B cell (primary cell): Measurements from ENCODE around the gene TARS1. TPM values are rescaled to one million over a fixed set of nuclear protein-coding genes. Genes with fewer than 3 reads are reported as not detected.

Source experiments
- ATAC-seq: fragments of 200-7000 bp; cut with Tn5 transposase; one replicate; pipeline ENCODE4 v1.10.0; 2021; ENCODE audit warnings: low read depth, mild to moderate bottlenecking, moderate number of reproducible peaks, moderate library complexity
- CTCF ChIA-PET: fragments of 350-600 bp; sonication (Branson Sonifier 250); formaldehyde crosslinking; loops from one replicate; lab custom pipeline; 2021; ENCODE audit warnings: antibody characterized with exemption, inconsistent platforms; lab: Charles Lee
- POLR2A ChIA-PET: fragments of 350-600 bp; sonication (Branson Sonifier 250); formaldehyde crosslinking; loops from one replicate; lab custom pipeline; 2021; ENCODE audit warnings: antibody characterized with exemption; lab: Charles Lee
- DNase-seq: peaks from one replicate; pipeline ENCODE4 v3.0.0; 2013
- H2AFZ ChIP-seq: 2 replicates; pipeline ENCODE4 v1.6.1; 2012; ENCODE audit warnings: mild to moderate bottlenecking, low read depth, low read length; ENCODE audit not compliant: insufficient read depth, poor library complexity, severe bottlenecking
- H3K27ac ChIP-seq, 2 donors: 1 replicate in 1 of 2; 2 replicates in 1 of 2; pipeline ENCODE4 v1.5.1; 2012 to 2013; ENCODE audit warnings: low read length in 2 of 2, mild to moderate bottlenecking in 2 of 2, moderate library complexity in 1 of 2
- H3K27me3 ChIP-seq, 4 experiments: fragments of 200-600 bp in 1 of 4; sonication (generic) in 1 of 4; replicated peaks in 1 of 4; 1 replicate in 2 of 4; 2 replicates in 2 of 4; pipeline versions ENCODE4 v1.6.1 to v1.7.0; 2013 to 2016; ENCODE audit warnings: low read length in 3 of 4, mild to moderate bottlenecking in 2 of 4, mixed read lengths in 1 of 4, moderate library complexity in 1 of 4; ENCODE audit not compliant: insufficient read depth in 4 of 4, control insufficient read depth in 3 of 4; ENCODE audit errors: control extremely low read depth in 1 of 4
- H3K36me3 ChIP-seq, 2 experiments: replicated peaks in 1 of 2; 1 replicate in 1 of 2; 2 replicates in 1 of 2; pipeline versions ENCODE4 v1.6.1 to v1.7.1; 2013; ENCODE audit warnings: low read length in 1 of 2; ENCODE audit not compliant: insufficient read depth in 2 of 2, control insufficient read depth in 1 of 2; ENCODE audit errors: control extremely low read depth in 1 of 2, extremely low read depth in 1 of 2
- H3K4me1 ChIP-seq, 2 donors: fragments of 200-600 bp in 1 of 2; sonication (generic) in 1 of 2; 1 replicate in 1 of 2; 2 replicates in 1 of 2; pipeline versions ENCODE4 v1.5.1 to v1.6.1; 2013 to 2017; ENCODE audit warnings: low read length in 2 of 2; ENCODE audit not compliant: control insufficient read depth in 2 of 2, insufficient read depth in 2 of 2
- H3K4me2 ChIP-seq: replicated peaks from 2 replicates; pipeline ENCODE3; 2012; ENCODE audit warnings: mild to moderate bottlenecking, low read depth, low read length; ENCODE audit not compliant: poor library complexity, severe bottlenecking
- H3K4me3 ChIP-seq, 5 experiments: fragments of 200-600 bp in 1 of 5; sonication (generic) in 1 of 5; 1 replicate in 3 of 5; 2 replicates in 2 of 5; pipeline versions ENCODE4 v1.5.1 to v1.7.0; 2011 to 2016; ENCODE audit warnings: low read length in 4 of 5, mild to moderate bottlenecking in 4 of 5, low read depth in 2 of 5, control low read depth in 1 of 5, moderate library complexity in 1 of 5; ENCODE audit not compliant: insufficient read depth in 1 of 5; ENCODE audit errors: control extremely low read depth in 1 of 5, extremely low read depth in 1 of 5
- H3K79me2 ChIP-seq: fragments of 200-600 bp; sonication (generic); one replicate; pipeline ENCODE4 v1.6.0; 2016; ENCODE audit warnings: low read length; ENCODE audit not compliant: control insufficient read depth, insufficient read depth
- H3K9ac ChIP-seq: fragments of 200-600 bp; sonication (generic); 2 replicates; pipeline ENCODE4 v1.6.1; 2017; ENCODE audit warnings: mild to moderate bottlenecking, low read length, moderate library complexity
- H3K9me3 ChIP-seq, 3 donors: one replicate each; pipeline versions ENCODE4 v1.6.1 to v1.7.1; 2013; ENCODE audit warnings: low read length in 2 of 3; ENCODE audit not compliant: control insufficient read depth in 2 of 3, insufficient read depth in 1 of 3; ENCODE audit errors: control extremely low read depth in 1 of 3
- H4K20me1 ChIP-seq: 2 replicates; pipeline ENCODE4 v1.6.0; 2012; ENCODE audit warnings: mild to moderate bottlenecking, low read length; ENCODE audit not compliant: insufficient read depth, control insufficient read depth, poor library complexity, severe bottlenecking
- H3K27ac Mint-ChIP-seq: one replicate; pipeline ENCODE4 v1.8.0; 2021; ENCODE audit warnings: mixed read lengths
- H3K27me3 Mint-ChIP-seq: one replicate; pipeline ENCODE4 v1.8.0; 2021; ENCODE audit warnings: mixed read lengths
- H3K4me1 Mint-ChIP-seq: one replicate; pipeline ENCODE4 v1.8.0; 2021; ENCODE audit warnings: mixed read lengths
- H3K4me3 Mint-ChIP-seq: one replicate; pipeline ENCODE4 v1.8.0; 2021; ENCODE audit warnings: mixed read lengths
- H3K9me3 Mint-ChIP-seq: one replicate; pipeline ENCODE4 v1.8.0; 2022; ENCODE audit warnings: mixed read lengths; ENCODE audit not compliant: insufficient read depth
- CTCF ChIP-seq: fragments of 200-600 bp; IDR thresholded peaks from one replicate; pipeline ENCODE4 v1.8.0; 2022; ENCODE audit warnings: antibody characterized with exemption, mild to moderate bottlenecking
- EZH2 ChIP-seq: IDR thresholded peaks from 2 replicates; pipeline ENCODE4 v1.6.1; 2012; ENCODE audit warnings: borderline replicate concordance, low read depth, mild to moderate bottlenecking, moderate library complexity, low read length; ENCODE audit not compliant: insufficient read depth, poor library complexity, severe bottlenecking
- WGBS: methylation state at CpG from one replicate; pipeline ENCODE4 v1.1.5; 2013; ENCODE audit warnings: missing lambda C conversion rate; ENCODE audit not compliant: insufficient coverage; 5-methylcytosine and 5-hydroxymethylcytosine counted together
- intact Hi-C: fragments of 100-400 bp; cut with micrococcal nuclease; formaldehyde crosslinking; loops from one replicate; pipeline ENCODE4 v1.10.0; 2022
- polyA plus RNA-seq: library from polyadenylated mRNA; depleted of rRNA; stranded (reverse); fragments of >200 nt; gene quantifications from 2 replicates; pipeline ENCODE4 v1.2.3, GENCODE V29; 2012
- total RNA-seq, 2 donors: library from RNA; stranded (reverse); fragments of 120-200 nt in 1 of 2; gene quantifications; 1 replicate in 1 of 2; 2 replicates in 1 of 2; pipeline versions ENCODE4 v1.2.3 to v1.2.4, GENCODE V29; 2013 to 2022

The TARS1 gene
- total and polyA plus RNA-seq, 2 donors (not counting 1 experiment from before 2014, with no cell fraction given), result 11.0 to 66.0 TPM

GRCh38 chr5:33490071-33490665 lies 49.4 kb downstream of the TARS1 start:
- no peak overlapping the region for H3K27ac ChIP-seq
- no peak overlapping the region for H2AFZ ChIP-seq
- intact Hi-C loops, result no loop called here
- Mint-ChIP-seq H3K4me3 (no peak overlapping the region), H3K27ac (no peak overlapping the region), H3K9me3 (no peaks in the 10 kb centered on the region), H3K27me3 (no peaks in the 10 kb centered on the region), H3K4me1 (no peaks in the 10 kb centered on the region)
- WGBS, result no CpG with 5 or more reads among the region's 1 CpG
- H3K36me3 ChIP-seq, result no peaks in the 10 kb centered on the region
- no peak for TF ChIP-seq CTCF
- no peak for TF ChIP-seq EZH2
- no peaks in the 10 kb centered on the region for H3K79me2 ChIP-seq
- DNase-seq, result no peak
- ChIA-PET POLR2A (no interaction called here), CTCF (no interaction called here)
- no peaks in the 10 kb centered on the region for H3K27me3 ChIP-seq
- H3K9me3 ChIP-seq, result no peaks in the 10 kb centered on the region
- H3K4me2 ChIP-seq, result no peak overlapping the region
- no peak overlapping the region for H3K4me3 ChIP-seq
- no peaks in the 10 kb centered on the region for H3K4me1 ChIP-seq
- no peak overlapping the region for H3K9ac ChIP-seq
- no peak for ATAC-seq
- no peaks in the 10 kb centered on the region for H4K20me1 ChIP-seq

GRCh38 chr5:33491941-33492340 lies 51.2 kb downstream of the TARS1 start:
- Histone ChIP-seq H3K79me2 (no peaks in the 10 kb centered on the region), H3K27ac (no peak overlapping the region), H3K4me3 (no peak overlapping the region), H3K9me3 (no peaks in the 10 kb centered on the region), H3K36me3 (no peaks in the 10 kb centered on the region), H3K9ac (no peak overlapping the region), H3K4me2 (no peak overlapping the region), H4K20me1 (no peaks in the 10 kb centered on the region), H3K4me1 (no peaks in the 10 kb centered on the region), H2AFZ (no peak overlapping the region), H3K27me3 (no peaks in the 10 kb centered on the region)
- Mint-ChIP-seq H3K4me3 (no peak overlapping the region), H3K27ac (no peak overlapping the region), H3K27me3 (no peaks in the 10 kb centered on the region), H3K4me1 (no peaks in the 10 kb centered on the region), H3K9me3 (no peaks in the 10 kb centered on the region)
- no peak for TF ChIP-seq EZH2
- no peak for TF ChIP-seq CTCF
- DNase-seq (no peak), ATAC-seq (no peak)
- intact Hi-C loops, result no loop called here
- CTCF ChIA-PET, result no interaction called here
- POLR2A ChIA-PET, result no interaction called here
